GM10248 (cell line): Measurements from ENCODE around the gene GPR176.

Source experiments
- CTCF ChIA-PET: fragments of 300-600 bp; sonication (Branson Sonifier 250); formaldehyde crosslinking; extraction: SDS; loops from one replicate; lab custom pipeline; 2021; ENCODE audit warnings: antibody characterized with exemption; lab: Yijun Ruan, JAX
- POLR2A ChIA-PET: fragments of 350-650 bp; sonication (Branson Sonifier 250); formaldehyde crosslinking; extraction: SDS; loops from one replicate; lab custom pipeline; 2020; ENCODE audit warnings: antibody characterized with exemption; lab: Yijun Ruan, JAX
- DNase-seq: peaks from one replicate; pipeline ENCODE4 v3.0.0; 2012; ENCODE audit errors: extremely low spot score
- CTCF ChIP-seq: IDR thresholded peaks from 2 replicates; pipeline ENCODE4 v1.5.1; 2012; ENCODE audit warnings: mild to moderate bottlenecking, low read depth; ENCODE audit errors: extremely low read depth, missing control alignments, control extremely low read depth

Gene GPR176

GRCh38 chr15:39939487-39940452, 19.7 kb upstream of the GPR176 start:
- no peak for DNase-seq
- TF ChIP-seq CTCF: no peak
- ChIA-PET POLR2A (no interaction called here), CTCF (no interaction called here)

- ChIA-PET CTCF (interaction anchor here (2.9 kb wide), 1 partner anchor 11 kb away, joined by 12 read pairs; no protein-coding TSS in a partner anchor), POLR2A (no interaction called here)
- no peak for TF ChIP-seq CTCF
- DNase-seq: no peak
These were observed 17.6 kb upstream of the GPR176 start for GRCh38 chr15:39937696-39938095.

- no peak for TF ChIP-seq CTCF
- CTCF ChIA-PET: interaction anchor here (1.0 to 2.9 kb wide), 2 partner anchors 12 to 151 kb away, joined by 3 to 12 read pairs; no protein-coding TSS in a partner anchor
- POLR2A ChIA-PET: interaction anchor here (0.7 kb wide), 1 partner anchor 159 kb away, joined by 3 read pairs; no protein-coding TSS in a partner anchor
- DNase-seq: no peak
These were observed 16.6 kb upstream of the GPR176 start for GRCh38 chr15:39936681-39937080.

- ChIA-PET CTCF (interaction anchor here (0.7 to 5.5 kb wide), 5 partner anchors 12 to 150 kb away, joined by 3 to 38 read pairs (median 3); no protein-coding TSS in a partner anchor), POLR2A (no interaction called here)
- DNase-seq: no peak
These were observed 16.1 kb upstream of the GPR176 start for GRCh38 chr15:39936187-39936586.

GRCh38 chr15:39935241-39935640, 15.2 kb upstream of the GPR176 start:
- TF ChIP-seq CTCF: no peak
- ChIA-PET POLR2A (no interaction called here), CTCF (interaction anchor here (0.7 to 5.5 kb wide), 6 partner anchors 8 to 403 kb away, joined by 3 to 38 read pairs (median 3); no protein-coding TSS in a partner anchor)

More at GRCh38 chr15:39936187-39936586, 16.1 kb upstream of the GPR176 start:
- no peak for TF ChIP-seq CTCF

GRCh38 chr15:39934397-39935071, 14.5 kb upstream of the GPR176 start:
- no peak for TF ChIP-seq CTCF
- CTCF ChIA-PET: interaction anchor here (1.0 to 5.5 kb wide), 6 partner anchors 8 to 404 kb away, joined by 3 to 38 read pairs (median 4); no protein-coding TSS in a partner anchor
- DNase-seq: no peak
- POLR2A ChIA-PET: interaction anchor here (0.8 to 0.9 kb wide), 2 partner anchors 8 to 152 kb away, joined by 3 to 4 read pairs; partner anchors contain the start of gene FSIP1

More at GRCh38 chr15:39935241-39935640, 15.2 kb upstream of the GPR176 start:
- no peak for DNase-seq
